Calu3 (cell line): ENCODE data around the gene C1orf53. TPM values are rescaled to one million over a fixed set of nuclear protein-coding genes. Genes with fewer than 3 reads are reported as not detected.

Experiments used
- BruUV-seq: library from RNA; stranded (reverse); fragments of 400-500 nt; replicated peaks from 2 replicates; lab custom pipeline; 2021; lab: Mats Ljungman, UMichigan
- CTCF ChIA-PET: fragments of 300-600 bp; sonication (Branson Sonifier 250); formaldehyde crosslinking; loops from one replicate; lab custom pipeline; 2022; ENCODE audit warnings: antibody characterized with exemption; lab: Charles Lee
- DNase-seq: peaks from one replicate; pipeline ENCODE4 v3.0.0; 2022
- H3K27ac Mint-ChIP-seq: one replicate; pipeline ENCODE4 v1.8.0; 2022; ENCODE audit warnings: mixed read lengths; ENCODE audit not compliant: unreplicated experiment
- H3K27me3 Mint-ChIP-seq: one replicate; pipeline ENCODE4 v1.8.0; 2022; ENCODE audit warnings: mixed read lengths; ENCODE audit not compliant: unreplicated experiment
- H3K36me3 Mint-ChIP-seq: one replicate; pipeline ENCODE4 v1.8.0; 2022; ENCODE audit warnings: mild to moderate bottlenecking, moderate library complexity, mixed read lengths; ENCODE audit not compliant: insufficient read depth, unreplicated experiment
- H3K4me1 Mint-ChIP-seq: one replicate; pipeline ENCODE4 v1.8.0; 2022; ENCODE audit warnings: mild to moderate bottlenecking, low read depth, mixed read lengths; ENCODE audit not compliant: unreplicated experiment
- H3K4me3 Mint-ChIP-seq: one replicate; pipeline ENCODE4 v1.8.0; 2022; ENCODE audit warnings: mild to moderate bottlenecking, low read depth, moderate library complexity, mixed read lengths; ENCODE audit not compliant: unreplicated experiment
- H3K9me3 Mint-ChIP-seq: one replicate; pipeline ENCODE4 v1.8.0; 2022; ENCODE audit warnings: low read depth, mixed read lengths; ENCODE audit not compliant: unreplicated experiment
- CTCF ChIP-seq: fragments of 200-600 bp; IDR thresholded peaks from one replicate; pipeline ENCODE4 v1.8.0; 2022; ENCODE audit warnings: antibody characterized with exemption; ENCODE audit not compliant: unreplicated experiment
- intact Hi-C: fragments of 100-400 bp; cut with micrococcal nuclease; formaldehyde crosslinking; loops from one replicate; pipeline ENCODE4 v1.10.0; 2022; ENCODE audit not compliant: unreplicated experiment
- total RNA-seq: library from RNA; stranded (reverse); gene quantifications from 2 replicates; pipeline ENCODE4 v1.2.3, GENCODE V29; 2022

The C1orf53 gene
- total RNA-seq, 1 experiment from 2014 or later, result 11.2 TPM

- peak overlapping the region; percentile 76 for H3K4me3 Mint-ChIP-seq
- peaks cover 8% of the 10 kb centered on the region for H3K27me3 Mint-ChIP-seq
- BruUV-seq, result no TSS peak
- intact Hi-C loops, result loop anchor here (2.0 to 5.0 kb wide), 3 partner anchors 79 to 299 kb away; no protein-coding TSS in a partner anchor
- peaks cover 24% of the 10 kb centered on the region for H3K36me3 Mint-ChIP-seq
- no peak for DNase-seq
- H3K27ac Mint-ChIP-seq, result no peak overlapping the region
- CTCF ChIA-PET, result interaction anchor here (0.6 to 0.9 kb wide), 2 partner anchors 109 to 167 kb away, joined by 3 read pairs; no protein-coding TSS in a partner anchor
- H3K9me3 Mint-ChIP-seq, result no peaks in the 10 kb centered on the region
- TF ChIP-seq CTCF, result no peak
- H3K4me1 Mint-ChIP-seq, result peaks cover 29% of the 10 kb centered on the region
These were observed 15.6 kb downstream of the C1orf53 start for GRCh38 chr1:197917805-197918651.

- DNase-seq, result no peak
- TF ChIP-seq CTCF, result no peak
- Mint-ChIP-seq H3K27ac (no peak overlapping the region), H3K9me3 (no peaks in the 10 kb centered on the region), H3K4me3 (peak overlapping the region; percentile 76), H3K27me3 (peaks cover 8% of the 10 kb centered on the region), H3K4me1 (peaks cover 26% of the 10 kb centered on the region), H3K36me3 (peaks cover 23% of the 10 kb centered on the region)
- no TSS peak for BruUV-seq
- CTCF ChIA-PET, result interaction anchor here (0.7 kb wide), 1 partner anchor 172 kb away, joined by 3 read pairs; no protein-coding TSS in a partner anchor
- intact Hi-C loops, result loop anchor here (5.0 kb wide), 2 partner anchors 78 to 237 kb away; no protein-coding TSS in a partner anchor
These were observed 16.4 kb downstream of the C1orf53 start for GRCh38 chr1:197918807-197919345.

GRCh38 chr1:197919346-197920066 is 17.1 kb downstream of the C1orf53 start:
- no peak for DNase-seq
- CTCF ChIA-PET, result no interaction called here
- Mint-ChIP-seq H3K36me3 (peaks cover 23% of the 10 kb centered on the region), H3K9me3 (no peaks in the 10 kb centered on the region), H3K4me1 (peaks cover 29% of the 10 kb centered on the region), H3K27me3 (peaks cover 8% of the 10 kb centered on the region), H3K4me3 (no peak overlapping the region), H3K27ac (no peak overlapping the region)
- intact Hi-C loops, result loop anchor here (5.0 to 10.0 kb wide), 5 partner anchors 78 to 237 kb away; partner anchors contain the start of gene NEK7
- TF ChIP-seq CTCF, result no peak
- BruUV-seq, result no TSS peak

- Mint-ChIP-seq H3K4me3 (no peak overlapping the region), H3K27ac (no peak overlapping the region), H3K4me1 (peaks cover 34% of the 10 kb centered on the region), H3K27me3 (peaks cover 8% of the 10 kb centered on the region), H3K36me3 (peaks cover 23% of the 10 kb centered on the region), H3K9me3 (no peaks in the 10 kb centered on the region)
- no peak for TF ChIP-seq CTCF
- CTCF ChIA-PET, result no interaction called here
- DNase-seq, result no peak
- no TSS peak for BruUV-seq
- intact Hi-C loops, result loop anchor here (5.0 to 10.0 kb wide), 3 partner anchors 165 to 235 kb away; partner anchors contain the start of gene NEK7
These were observed 17.6 kb downstream of the C1orf53 start for GRCh38 chr1:197920067-197920396.
